ENCODE data around the gene GPR162. TPM values are rescaled to one million over a fixed set of nuclear protein-coding genes. Genes with fewer than 3 reads are reported as not detected.

GPR162 gene
- total RNA-seq, 4 donors from 2014 or later = 3.7 to 12.1 (median 10.0) TPM

DNA sequence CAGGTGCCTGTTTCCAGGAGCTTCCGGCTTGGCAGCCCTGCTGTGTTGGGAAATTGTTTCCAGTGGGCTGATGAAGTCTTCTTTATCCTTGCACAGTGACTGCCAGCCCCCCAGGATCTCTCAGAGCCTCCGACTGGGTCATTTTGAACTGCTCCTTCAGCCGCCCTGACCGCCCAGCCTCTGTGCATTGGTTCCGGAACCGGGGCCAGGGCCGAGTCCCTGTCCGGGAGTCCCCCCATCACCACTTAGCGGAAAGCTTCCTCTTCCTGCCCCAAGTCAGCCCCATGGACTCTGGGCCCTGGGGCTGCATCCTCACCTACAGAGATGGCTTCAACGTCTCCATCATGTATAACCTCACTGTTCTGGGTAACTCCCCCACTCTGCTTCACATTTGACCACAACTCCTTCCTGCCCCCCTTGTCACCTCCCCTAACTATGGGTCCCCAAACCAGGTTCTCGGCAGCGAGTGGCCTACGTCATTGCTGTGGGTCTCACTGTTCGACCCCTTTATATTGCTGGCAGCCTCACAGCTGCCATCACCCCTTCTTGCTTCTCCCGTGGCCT, 47.0 kb upstream of the GPR162 start:
- Histone ChIP-seq H3K27ac (replicated peaks in 1 of 4) (peak overlapping the region in 1 of 4 donors; percentile 97), H3K4me3 (peak overlapping the region in 1 of 4 donors; percentile 45), H3K4me1 (peaks cover 27 to 72% (median 70%) of the 10 kb centered on the region in 4 donors), H3K36me3 (peaks cover 11 to 27% (median 20%) of the 10 kb centered on the region in 4 donors), H3K27me3 (no peaks in the 10 kb centered on the region), H3K9me3 (no peaks in the 10 kb centered on the region)
- DNase-seq (ENCODE audit: extremely low spot score) = no peak
- 85% methylated on average over 15 of the region's 15 CpGs for WGBS
- no peak for TF ChIP-seq POLR2A (IDR thresholded peaks at IDR 0.05; ENCODE audit: low read depth)
- no peak for TF ChIP-seq POLR2AphosphoS5 (IDR thresholded peaks at IDR 0.05)
- no peak for TF ChIP-seq EP300 (IDR thresholded peaks at IDR 0.05)
- TF ChIP-seq, protein P1, sequence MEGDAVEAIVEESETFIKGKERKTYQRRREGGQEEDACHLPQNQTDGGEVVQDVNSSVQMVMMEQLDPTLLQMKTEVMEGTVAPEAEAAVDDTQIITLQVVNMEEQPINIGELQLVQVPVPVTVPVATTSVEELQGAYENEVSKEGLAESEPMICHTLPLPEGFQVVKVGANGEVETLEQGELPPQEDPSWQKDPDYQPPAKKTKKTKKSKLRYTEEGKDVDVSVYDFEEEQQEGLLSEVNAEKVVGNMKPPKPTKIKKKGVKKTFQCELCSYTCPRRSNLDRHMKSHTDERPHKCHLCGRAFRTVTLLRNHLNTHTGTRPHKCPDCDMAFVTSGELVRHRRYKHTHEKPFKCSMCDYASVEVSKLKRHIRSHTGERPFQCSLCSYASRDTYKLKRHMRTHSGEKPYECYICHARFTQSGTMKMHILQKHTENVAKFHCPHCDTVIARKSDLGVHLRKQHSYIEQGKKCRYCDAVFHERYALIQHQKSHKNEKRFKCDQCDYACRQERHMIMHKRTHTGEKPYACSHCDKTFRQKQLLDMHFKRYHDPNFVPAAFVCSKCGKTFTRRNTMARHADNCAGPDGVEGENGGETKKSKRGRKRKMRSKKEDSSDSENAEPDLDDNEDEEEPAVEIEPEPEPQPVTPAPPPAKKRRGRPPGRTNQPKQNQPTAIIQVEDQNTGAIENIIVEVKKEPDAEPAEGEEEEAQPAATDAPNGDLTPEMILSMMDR (IDR thresholded peaks at IDR 0.05) = no peak
- intact Hi-C loops (cut with DNase I) = loop anchor here (5.0 kb wide), 2 partner anchors 37 to 157 kb away; no protein-coding TSS in a partner anchor

DNA sequence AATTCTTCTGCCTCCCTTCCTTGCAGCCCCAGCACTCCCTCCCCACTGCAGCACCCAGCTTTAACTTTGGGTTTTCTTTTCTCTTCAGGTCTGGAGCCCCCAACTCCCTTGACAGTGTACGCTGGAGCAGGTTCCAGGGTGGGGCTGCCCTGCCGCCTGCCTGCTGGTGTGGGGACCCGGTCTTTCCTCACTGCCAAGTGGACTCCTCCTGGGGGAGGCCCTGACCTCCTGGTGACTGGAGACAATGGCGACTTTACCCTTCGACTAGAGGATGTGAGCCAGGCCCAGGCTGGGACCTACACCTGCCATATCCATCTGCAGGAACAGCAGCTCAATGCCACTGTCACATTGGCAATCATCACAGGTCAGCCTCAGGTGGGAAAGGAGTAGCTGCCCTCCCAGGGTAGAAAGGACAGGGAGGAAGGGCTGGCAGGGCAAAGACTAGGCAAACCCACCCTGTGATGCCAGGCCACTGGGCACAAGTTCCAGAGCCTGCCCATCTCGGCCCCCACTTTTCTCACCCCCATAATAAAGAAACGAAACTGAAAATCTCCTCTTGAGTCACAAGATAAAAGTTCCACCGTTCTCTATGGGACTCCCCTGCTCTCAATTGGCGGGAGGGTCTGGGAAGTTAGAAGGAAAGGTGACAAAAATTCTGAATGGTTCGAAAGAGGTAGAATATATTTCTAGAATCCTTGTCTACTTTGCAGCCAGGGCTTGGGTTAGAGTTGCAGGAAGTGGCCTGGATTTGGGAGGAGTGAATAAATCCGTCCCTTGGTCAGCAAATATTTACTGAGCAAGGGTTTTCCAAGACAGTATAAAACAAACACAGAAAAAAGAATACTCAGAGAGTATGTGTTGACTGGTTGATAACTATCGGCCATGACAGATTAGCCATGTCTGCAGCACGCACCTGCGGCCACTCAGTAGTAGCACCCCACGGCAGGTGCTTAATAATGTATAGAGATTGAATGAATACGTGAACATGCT, 46.1 kb upstream of the GPR162 start:
- Histone ChIP-seq H3K36me3 (peaks cover 6 to 18% (median 11%) of the 10 kb centered on the region in 4 donors), H3K4me1 (peaks cover 27 to 63% (median 61%) of the 10 kb centered on the region in 4 donors), H3K27ac (replicated peaks in 1 of 4) (no peak overlapping the region), H3K27me3 (no peaks in the 10 kb centered on the region), H3K9me3 (no peaks in the 10 kb centered on the region), H3K4me3 (no peak overlapping the region)
- intact Hi-C loops (cut with DNase I) = loop anchor here (5.0 kb wide), 2 partner anchors 38 to 158 kb away; no protein-coding TSS in a partner anchor
- DNase-seq (ENCODE audit: extremely low spot score) = no peak
- TF ChIP-seq, protein P1 (IDR thresholded peaks at IDR 0.05) = no peak
- TF ChIP-seq EP300 (IDR thresholded peaks at IDR 0.05) (no peak), POLR2AphosphoS5 (IDR thresholded peaks at IDR 0.05) (no peak), POLR2A (IDR thresholded peaks at IDR 0.05; ENCODE audit: low read depth) (no peak)
- WGBS = 85% methylated on average over 16 of the region's 16 CpGs

DNA sequence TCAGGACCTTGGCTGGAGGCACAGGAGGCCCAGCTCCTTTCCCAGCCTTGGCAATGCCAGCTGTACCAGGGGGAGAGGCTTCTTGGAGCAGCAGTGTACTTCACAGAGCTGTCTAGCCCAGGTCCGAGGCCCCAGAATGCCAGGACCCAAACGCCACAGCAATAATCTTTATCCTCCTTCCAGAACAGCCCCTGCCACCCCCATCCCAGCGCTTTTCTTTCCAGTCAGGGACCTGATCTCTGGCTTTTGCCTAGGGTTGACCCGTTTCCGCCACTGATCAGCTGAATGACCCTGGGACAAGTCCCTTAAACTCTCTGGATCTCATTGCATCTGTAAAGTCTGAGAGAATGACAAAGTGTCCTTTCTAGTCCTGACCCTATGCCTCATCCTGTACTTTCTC, 44.2 kb upstream of the GPR162 start:
- Histone ChIP-seq H3K27ac (replicated peaks in 1 of 4) (peak overlapping the region; percentile 83 to 92 (median 87)), H3K36me3 (peaks cover 0 to 10% (median 0%) of the 10 kb centered on the region in 4 donors), H3K4me1 (peaks cover 18 to 44% (median 42%) of the 10 kb centered on the region in 4 donors), H3K27me3 (no peaks in the 10 kb centered on the region), H3K9me3 (no peaks in the 10 kb centered on the region), H3K4me3 (no peak overlapping the region)
- no peak for DNase-seq (ENCODE audit: extremely low spot score)
- WGBS = 86% methylated on average over 5 of the region's 5 CpGs
- intact Hi-C loops (cut with DNase I) = loop anchor here (5.0 kb wide), 2 partner anchors 40 to 160 kb away; no protein-coding TSS in a partner anchor
- TF ChIP-seq, protein P1 (IDR thresholded peaks at IDR 0.05) = no peak
- TF ChIP-seq POLR2AphosphoS5 (IDR thresholded peaks at IDR 0.05) (no peak), POLR2A (IDR thresholded peaks at IDR 0.05; ENCODE audit: low read depth) (no peak), EP300 (IDR thresholded peaks at IDR 0.05) (no peak)

DNA sequence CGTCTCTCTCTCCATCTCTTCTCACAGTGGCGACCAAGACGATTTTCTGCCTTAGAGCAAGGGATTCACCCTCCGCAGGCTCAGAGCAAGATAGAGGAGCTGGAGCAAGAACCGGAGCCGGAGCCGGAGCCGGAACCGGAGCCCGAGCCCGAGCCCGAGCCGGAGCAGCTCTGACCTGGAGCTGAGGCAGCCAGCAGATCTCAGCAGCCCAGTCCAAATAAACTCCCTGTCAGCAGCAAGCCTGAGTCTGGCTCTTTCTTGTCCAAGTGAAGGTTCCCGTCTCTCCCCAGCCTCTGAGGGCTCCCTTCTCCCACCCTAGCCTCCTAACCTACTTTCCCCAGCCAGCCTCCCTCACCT, 43.4 kb upstream of the GPR162 start:
- 30% methylated on average over 13 of the region's 14 CpGs for WGBS
- Histone ChIP-seq H3K4me3 (peak overlapping the region; percentile 50 to 55 (median 52)), H3K27me3 (no peaks in the 10 kb centered on the region), H3K4me1 (peaks cover 18 to 36% (median 33%) of the 10 kb centered on the region in 4 donors), H3K27ac (replicated peaks in 1 of 4) (peak overlapping the region; percentile 83 to 92 (median 87)), H3K36me3 (peaks cover 0 to 10% (median 0%) of the 10 kb centered on the region in 4 donors), H3K9me3 (no peaks in the 10 kb centered on the region)
- TF ChIP-seq POLR2AphosphoS5 (IDR thresholded peaks at IDR 0.05) (peak in 1 of 2 donors; percentile 16), POLR2A (IDR thresholded peaks at IDR 0.05; ENCODE audit: low read depth) (no peak), EP300 (IDR thresholded peaks at IDR 0.05) (no peak)
- DNase-seq (ENCODE audit: extremely low spot score) = no peak
- intact Hi-C loops (cut with DNase I) = loop anchor here (2.0 to 5.0 kb wide), 3 partner anchors 25 to 161 kb away; partner anchors contain the start of gene MLF2

Data from esophagus muscularis mucosa (tissue), 4 donors.